ENCODE results near the gene WFDC11.

Gene WFDC11

GRCh38 chr20:45621593-45621992, 48.4 kb downstream of the WFDC11 start:
- DNase-seq, result no peak

GRCh38 chr20:45617591-45617990, 52.4 kb downstream of the WFDC11 start:
- no peak for DNase-seq

GRCh38 chr20:45612314-45612713, 57.7 kb downstream of the WFDC11 start:
- DNase-seq, result no peak

- no peak for DNase-seq
Observed at GRCh38 chr20:45611054-45611453, 59.0 kb downstream of the WFDC11 start.

- DNase-seq, result no peak
Observed at GRCh38 chr20:45607810-45608209, 62.2 kb downstream of the WFDC11 start.
